NCI-H2171 (cell line): ENCODE data around the gene PHKB.
"Not testable (repeated sequence)": the region's sequence is repeated elsewhere in the genome, so short reads cannot be mapped to it uniquely, and the experiment has no call there.

Source experiments
- DNase-seq: peaks from one replicate; lab custom pipeline; 2025; lab: John Stamatoyannopoulos, UW

Gene PHKB

GRCh38 chr16:47469227-47469626, 8.1 kb downstream of the PHKB start:
- DNase-seq, result no peak

DNA sequence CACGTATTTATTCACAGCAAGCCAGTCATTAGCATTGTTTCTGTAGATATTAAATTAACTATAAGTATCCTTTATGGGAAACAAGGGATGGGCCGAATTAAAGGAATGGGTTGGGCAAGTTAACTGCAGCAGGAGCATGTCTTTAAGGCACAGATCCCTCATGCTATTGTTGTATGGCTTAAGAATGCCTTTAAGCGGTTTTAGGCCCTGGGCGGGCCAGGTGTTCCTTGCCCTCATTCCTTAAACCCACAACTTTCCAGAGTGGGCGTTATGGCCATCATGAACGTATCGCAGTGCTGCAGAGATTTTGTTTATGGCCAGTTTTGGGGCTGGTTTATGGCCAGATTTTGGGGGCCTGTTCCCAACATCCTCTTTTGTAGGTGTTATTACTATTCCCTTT, 9.1 kb downstream of the PHKB start:
- no peak for DNase-seq

DNA sequence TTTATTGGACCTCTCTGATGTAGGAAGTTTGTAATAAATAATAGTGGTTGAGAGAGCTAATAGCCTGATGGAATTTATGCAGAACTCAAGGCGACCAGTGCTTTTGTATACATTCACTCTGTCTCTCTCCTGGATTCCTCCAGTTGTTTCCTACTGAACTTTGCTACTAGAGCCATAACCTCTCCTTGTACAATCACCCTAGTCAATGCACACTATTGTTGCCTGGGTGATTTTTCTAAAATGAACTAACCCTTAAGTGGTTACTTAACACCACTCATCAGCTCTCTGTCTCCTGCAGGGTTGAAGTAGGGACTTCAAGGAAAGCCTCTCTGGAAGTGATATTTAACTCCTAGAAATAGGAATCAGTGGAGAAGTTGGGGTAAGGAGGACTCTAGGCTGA, 9.7 kb downstream of the PHKB start:
- DNase-seq, result no peak

DNA sequence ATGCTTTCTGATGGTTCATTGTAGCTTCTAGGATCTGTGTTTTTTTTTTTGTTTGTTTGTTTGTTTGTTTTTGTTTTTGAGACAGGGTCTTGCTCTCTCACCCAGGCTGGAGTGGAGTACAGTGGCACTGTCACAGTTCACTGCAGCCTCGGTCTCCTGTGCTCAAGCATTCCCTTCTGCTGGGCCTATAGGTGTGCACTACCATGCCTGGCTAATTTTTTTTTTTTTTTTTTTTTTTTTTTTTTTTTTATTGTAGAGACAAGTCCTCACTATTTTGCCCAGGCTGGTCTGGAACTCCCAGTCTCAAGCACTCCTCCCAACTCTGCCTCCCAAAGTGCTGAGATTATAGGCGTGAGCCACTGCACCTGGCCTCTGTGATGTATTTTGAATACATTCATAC, 11.9 kb downstream of the PHKB start:
- not testable (repeated sequence) for DNase-seq

GRCh38 chr16:47473792-47474191, 12.7 kb downstream of the PHKB start:
- no peak for DNase-seq

- DNase-seq, result no peak
These were observed 14.7 kb downstream of the PHKB start for GRCh38 chr16:47475786-47476185.

DNA sequence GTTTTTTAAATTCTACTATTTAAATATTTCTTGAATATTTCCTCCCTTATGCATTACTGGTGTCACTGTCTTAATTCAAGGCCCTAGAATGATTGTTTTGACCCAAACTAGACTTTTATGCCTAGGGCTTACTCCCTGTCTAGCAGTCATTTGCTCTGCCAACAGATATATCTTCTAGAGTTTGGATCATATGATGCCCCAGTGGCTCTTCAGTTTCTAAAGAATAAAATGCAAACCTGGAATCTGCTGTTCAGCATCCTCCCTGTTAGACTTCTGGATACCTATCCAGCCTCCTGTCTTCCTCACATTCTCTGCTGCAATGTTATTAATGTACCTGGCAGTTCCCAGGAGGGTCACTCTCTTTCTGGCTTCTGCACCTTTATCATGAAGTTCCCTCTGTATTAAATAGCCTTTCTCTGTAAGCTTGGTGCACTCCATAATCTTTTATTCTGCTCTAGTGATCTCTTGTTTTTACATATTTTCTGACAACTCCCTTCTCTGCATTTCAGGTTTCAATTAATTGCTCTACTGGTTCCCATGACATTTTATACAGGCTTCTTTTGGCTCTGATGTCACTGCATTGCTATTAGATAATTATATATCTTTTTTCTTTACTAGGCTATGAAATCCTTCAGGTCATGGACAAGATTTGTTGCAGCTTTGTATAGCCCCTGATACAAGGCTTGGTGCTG, 15.7 kb downstream of the PHKB start:
- DNase-seq, result no peak

GRCh38 chr16:47477679-47478078, 16.5 kb downstream of the PHKB start:
- no peak for DNase-seq

GRCh38 chr16:47480410-47480809, 19.3 kb downstream of the PHKB start:
- DNase-seq, result no peak

- DNase-seq, result no peak
These were observed 20.7 kb downstream of the PHKB start for GRCh38 chr16:47481698-47482374.

DNA sequence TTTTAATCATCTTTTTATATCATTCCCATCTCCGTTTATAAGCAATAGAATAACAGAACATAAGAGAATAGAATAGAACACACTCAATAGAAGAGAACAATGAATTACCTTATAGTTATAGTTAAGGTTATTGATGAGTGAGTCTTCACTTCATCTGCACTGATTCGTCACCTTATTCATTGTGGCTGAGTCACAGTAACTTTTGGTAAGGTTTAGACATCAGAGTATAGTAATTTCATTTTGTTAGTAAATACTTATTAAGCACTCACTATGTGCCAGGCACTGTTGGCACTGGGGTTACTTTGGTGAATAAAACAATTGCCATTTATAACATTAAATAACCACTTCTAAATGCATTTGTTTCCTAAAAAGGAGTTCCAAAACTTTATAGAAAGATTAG, 22.5 kb downstream of the PHKB start:
- no peak for DNase-seq

DNA sequence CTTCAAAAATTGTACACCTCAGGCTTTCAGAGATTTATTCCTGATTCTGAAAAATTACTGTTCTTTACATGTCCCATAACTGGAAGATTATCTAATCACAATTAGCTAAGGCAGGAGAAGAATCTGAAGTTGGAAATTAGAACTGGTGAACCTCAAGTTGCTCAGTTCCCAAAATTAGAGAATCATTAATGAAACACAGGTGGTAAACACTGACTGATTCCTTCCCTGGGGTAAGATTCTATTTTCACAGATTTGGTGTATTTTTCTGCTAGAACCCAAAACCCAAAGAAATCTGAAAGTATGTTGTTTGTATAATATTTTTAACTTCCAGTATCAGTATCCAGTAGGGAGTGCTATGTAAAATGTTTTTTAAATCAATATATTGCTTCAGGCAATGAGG, 25.7 kb downstream of the PHKB start:
- DNase-seq, result no peak

GRCh38 chr16:47488051-47488450, 26.9 kb downstream of the PHKB start:
- no peak for DNase-seq

DNA sequence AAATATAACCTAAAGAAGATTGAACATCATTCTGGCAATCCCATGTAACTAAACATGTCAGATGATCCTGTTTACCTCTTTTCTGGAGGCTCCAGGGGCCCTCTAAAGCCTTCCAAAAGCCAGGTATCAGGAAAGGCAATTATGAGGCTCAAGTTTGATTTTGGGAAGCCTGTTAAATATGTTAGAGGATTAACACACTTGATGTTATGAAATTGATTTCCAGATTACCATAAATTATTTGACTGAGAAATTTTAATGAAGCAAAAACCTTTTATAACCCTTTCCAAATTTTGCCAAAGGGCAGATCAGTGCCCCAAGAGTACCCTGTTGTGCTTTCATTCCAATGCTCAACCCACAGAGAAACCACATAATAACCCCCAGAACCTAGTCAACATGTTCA, 29.3 kb downstream of the PHKB start:
- no peak for DNase-seq

DNA sequence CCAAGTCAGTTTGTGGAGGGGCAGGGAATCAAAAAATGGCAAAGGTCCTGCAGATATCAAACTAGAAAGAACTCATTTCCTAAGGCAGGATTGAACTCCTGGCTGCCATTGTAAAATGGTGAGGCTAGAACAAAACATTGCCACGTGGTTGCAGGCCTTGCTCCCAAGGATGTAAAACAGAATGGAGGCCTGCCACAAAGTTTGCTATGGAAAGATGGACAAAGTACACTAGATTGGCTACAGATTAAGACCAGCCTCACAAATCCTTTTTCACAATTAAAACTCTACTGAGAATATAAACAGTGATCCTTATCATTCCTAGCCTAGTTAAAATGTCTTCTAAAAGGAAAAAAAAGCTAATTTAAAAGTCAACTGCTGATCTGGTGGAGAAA, 30.9 kb downstream of the PHKB start:
- no peak for DNase-seq

- peak; percentile 6 for DNase-seq
These were observed 31.6 kb downstream of the PHKB start for GRCh38 chr16:47492428-47493377.

- DNase-seq, result no peak
These were observed 32.5 kb downstream of the PHKB start for GRCh38 chr16:47493381-47494337.

DNA sequence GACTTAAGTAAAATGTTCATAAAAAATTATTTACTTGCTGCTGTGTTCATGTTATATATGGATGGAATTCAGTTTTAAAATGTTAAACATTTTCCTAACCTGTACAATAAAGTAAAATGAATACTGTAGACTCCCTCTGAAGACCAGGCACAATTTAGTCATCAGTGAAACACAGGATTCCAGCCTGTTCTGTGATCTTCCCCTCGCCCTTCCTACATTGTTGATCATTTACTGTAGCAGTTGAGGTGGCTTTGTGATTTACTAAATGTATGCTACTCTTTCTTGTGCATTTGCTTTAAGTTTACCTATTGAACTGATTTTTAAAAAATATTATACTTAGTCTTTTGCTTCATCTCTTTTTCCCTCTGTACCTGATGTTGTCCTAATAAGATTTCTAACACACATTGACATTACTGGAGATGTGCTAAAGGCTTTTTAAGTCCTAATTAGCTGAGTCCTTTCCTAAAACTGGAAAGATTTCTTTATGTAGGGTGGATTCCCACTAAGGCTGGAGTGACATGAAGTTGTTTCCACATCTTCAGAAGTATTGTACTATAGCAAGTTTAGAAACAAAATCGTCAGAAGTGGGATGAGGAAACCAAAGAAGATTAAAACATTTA, 38.1 kb downstream of the PHKB start:
- no peak for DNase-seq

- DNase-seq, result no peak
These were observed 38.7 kb downstream of the PHKB start for GRCh38 chr16:47499700-47500264.

- DNase-seq, result no peak
These were observed 42.8 kb downstream of the PHKB start for GRCh38 chr16:47503936-47504335.

DNA sequence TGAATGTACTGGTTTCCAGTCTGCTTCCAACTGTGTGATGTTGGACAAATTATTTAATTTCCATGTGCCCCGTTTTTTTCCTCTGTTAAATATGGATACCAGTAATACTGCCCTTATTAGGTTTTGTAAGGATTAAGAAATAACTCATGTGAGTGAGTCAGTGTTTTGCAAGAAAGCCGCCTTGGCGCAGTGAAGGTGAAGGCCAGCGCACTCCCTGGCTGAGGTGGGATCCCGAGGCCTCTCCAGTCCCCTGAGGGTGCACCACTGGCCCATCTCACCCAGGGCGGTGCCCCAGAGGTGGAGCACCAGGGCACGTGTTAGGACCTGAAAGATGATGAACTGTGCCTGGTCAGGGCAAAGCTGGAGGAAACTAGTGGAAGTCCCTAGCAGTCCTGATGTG, 43.5 kb downstream of the PHKB start:
- no peak for DNase-seq
